Gastroesophageal sphincter (tissue), 4 donors: ENCODE results near the gene CORO2B. TPM values are rescaled to one million over a fixed set of nuclear protein-coding genes. Genes with fewer than 3 reads are reported as not detected.
A peak's percentile ranks its signal among the peaks of the same experiment; 100 is the strongest.

Experiments
- ATAC-seq: fragments of 150-250 bp; one replicate; pipeline ENCODE4 v1.9.1; 2016; ENCODE audit warnings: mild to moderate bottlenecking, moderate library complexity
- H3K27ac ChIP-seq, 4 donors: fragments of 200-600 bp; sonication (generic) in 3 of 4; 1 replicate in 3 of 4; 2 replicates in 1 of 4; pipeline ENCODE4 v1.5.1; 2016 to 2019
- H3K27me3 ChIP-seq: fragments of 200-600 bp; sonication (generic); one replicate; pipeline ENCODE4 v1.5.1; 2019
- H3K36me3 ChIP-seq, 2 donors: fragments of 200-600 bp; sonication (generic); one replicate each; pipeline ENCODE4 v1.5.1; 2019; ENCODE audit warnings: control low read depth in 1 of 2
- H3K4me1 ChIP-seq, 3 donors: fragments of 200-600 bp; sonication (generic); 1 replicate in 2 of 3; 2 replicates in 1 of 3; pipeline ENCODE4 v1.5.1; 2016 to 2019; ENCODE audit warnings: control low read depth in 2 of 3
- H3K4me3 ChIP-seq, 2 donors: fragments of 200-600 bp; sonication (generic); one replicate each; pipeline ENCODE4 v1.5.1; 2019; ENCODE audit warnings: mild to moderate bottlenecking in 1 of 2, moderate library complexity in 1 of 2
- H3K9me3 ChIP-seq, 3 donors: fragments of 200-600 bp; sonication (generic); one replicate each; pipeline ENCODE4 v1.5.1; 2017 to 2019; ENCODE audit warnings: control low read depth in 2 of 3
- EP300 ChIP-seq: sonication (generic); formaldehyde crosslinking; IDR thresholded peaks from one replicate; pipeline ENCODE4 v1.6.1; 2017; ENCODE audit warnings: antibody characterized with exemption, mild to moderate bottlenecking
- POLR2A ChIP-seq, 2 donors: fragments of 450-650 bp; IDR thresholded peaks; one replicate each; pipeline ENCODE4 v1.6.1; 2017; ENCODE audit warnings: antibody characterized with exemption in 2 of 2, mild to moderate bottlenecking in 2 of 2, moderate library complexity in 1 of 2
- POLR2AphosphoS5 ChIP-seq: sonication (generic); formaldehyde crosslinking; IDR thresholded peaks from one replicate; pipeline ENCODE4 v1.6.1; 2017; ENCODE audit warnings: antibody characterized with exemption
- WGBS, 2 donors: methylation state at CpG; one replicate each; pipeline ENCODE4 v1.1.5; 2018; ENCODE audit warnings: low coverage in 1 of 2; 5-methylcytosine and 5-hydroxymethylcytosine counted together
- total RNA-seq, 4 donors: library from RNA; depleted of rRNA; stranded (reverse); fragments of >200 nt; gene quantifications; one replicate each; pipeline ENCODE4 v1.1.0, GENCODE V29; 2016
- TF ChIP-seq, protein P1 (sequence below), 4 experiments: fragments of 200-600 bp in 2 of 4; fragments of 450-650 bp in 2 of 4; sonication (generic) in 1 of 4; IDR thresholded peaks; one replicate each; pipeline ENCODE4 v1.5.1; 2017 to 2019; ENCODE audit warnings: antibody characterized with exemption in 4 of 4, mild to moderate bottlenecking in 2 of 4, moderate library complexity in 2 of 4

The CORO2B gene
- total RNA-seq, 4 donors from 2014 or later: 3.2 to 9.1 (median 6.6) TPM

GRCh38 chr15:68620721-68621527 is 42.1 kb downstream of the CORO2B start:
- Histone ChIP-seq H3K9me3 (no peaks in the 10 kb centered on the region), H3K27ac (peak overlapping the region in 3 of 4 donors; percentile 69 to 73 (median 73)), H3K36me3 (no peaks in the 10 kb centered on the region), H3K27me3 (peaks cover 4% of the 10 kb centered on the region), H3K4me1 (peaks cover 0 to 72% (median 12%) of the 10 kb centered on the region in 3 donors), H3K4me3 (no peak overlapping the region)
- TF ChIP-seq, protein P1, sequence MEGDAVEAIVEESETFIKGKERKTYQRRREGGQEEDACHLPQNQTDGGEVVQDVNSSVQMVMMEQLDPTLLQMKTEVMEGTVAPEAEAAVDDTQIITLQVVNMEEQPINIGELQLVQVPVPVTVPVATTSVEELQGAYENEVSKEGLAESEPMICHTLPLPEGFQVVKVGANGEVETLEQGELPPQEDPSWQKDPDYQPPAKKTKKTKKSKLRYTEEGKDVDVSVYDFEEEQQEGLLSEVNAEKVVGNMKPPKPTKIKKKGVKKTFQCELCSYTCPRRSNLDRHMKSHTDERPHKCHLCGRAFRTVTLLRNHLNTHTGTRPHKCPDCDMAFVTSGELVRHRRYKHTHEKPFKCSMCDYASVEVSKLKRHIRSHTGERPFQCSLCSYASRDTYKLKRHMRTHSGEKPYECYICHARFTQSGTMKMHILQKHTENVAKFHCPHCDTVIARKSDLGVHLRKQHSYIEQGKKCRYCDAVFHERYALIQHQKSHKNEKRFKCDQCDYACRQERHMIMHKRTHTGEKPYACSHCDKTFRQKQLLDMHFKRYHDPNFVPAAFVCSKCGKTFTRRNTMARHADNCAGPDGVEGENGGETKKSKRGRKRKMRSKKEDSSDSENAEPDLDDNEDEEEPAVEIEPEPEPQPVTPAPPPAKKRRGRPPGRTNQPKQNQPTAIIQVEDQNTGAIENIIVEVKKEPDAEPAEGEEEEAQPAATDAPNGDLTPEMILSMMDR (IDR thresholded peaks at IDR 0.05): no peak
- TF ChIP-seq POLR2AphosphoS5 (peak; percentile 77), EP300 (no peak), POLR2A (IDR thresholded peaks at IDR 0.05) (peak; percentile 27 to 34)
- ATAC-seq: peak; percentile 88
- WGBS, 2 donors: 33 to 80% methylated on average over 5 to 9 of the region's 19 CpGs

- H3K27me3 ChIP-seq: peaks cover 8% of the 10 kb centered on the region
- ATAC-seq: no peak
- TF ChIP-seq POLR2AphosphoS5 (no peak), POLR2A (IDR thresholded peaks at IDR 0.05) (no peak), EP300 (no peak)
- TF ChIP-seq, protein P1 (IDR thresholded peaks at IDR 0.05): no peak
- peaks cover 0 to 72% (median 12%) of the 10 kb centered on the region in 3 donors for H3K4me1 ChIP-seq
- H3K36me3 ChIP-seq: no peaks in the 10 kb centered on the region
- H3K9me3 ChIP-seq: no peaks in the 10 kb centered on the region
- H3K27ac ChIP-seq: peak overlapping the region in 3 of 4 donors; percentile 69 to 73 (median 73)
- WGBS, 2 donors: 78% methylated on average over 1 of the region's 1 CpG; no CpG with 5 or more reads in 1 of the 2 donors
- no peak overlapping the region for H3K4me3 ChIP-seq
These were observed 42.7 kb downstream of the CORO2B start for GRCh38 chr15:68621535-68621934.

DNA sequence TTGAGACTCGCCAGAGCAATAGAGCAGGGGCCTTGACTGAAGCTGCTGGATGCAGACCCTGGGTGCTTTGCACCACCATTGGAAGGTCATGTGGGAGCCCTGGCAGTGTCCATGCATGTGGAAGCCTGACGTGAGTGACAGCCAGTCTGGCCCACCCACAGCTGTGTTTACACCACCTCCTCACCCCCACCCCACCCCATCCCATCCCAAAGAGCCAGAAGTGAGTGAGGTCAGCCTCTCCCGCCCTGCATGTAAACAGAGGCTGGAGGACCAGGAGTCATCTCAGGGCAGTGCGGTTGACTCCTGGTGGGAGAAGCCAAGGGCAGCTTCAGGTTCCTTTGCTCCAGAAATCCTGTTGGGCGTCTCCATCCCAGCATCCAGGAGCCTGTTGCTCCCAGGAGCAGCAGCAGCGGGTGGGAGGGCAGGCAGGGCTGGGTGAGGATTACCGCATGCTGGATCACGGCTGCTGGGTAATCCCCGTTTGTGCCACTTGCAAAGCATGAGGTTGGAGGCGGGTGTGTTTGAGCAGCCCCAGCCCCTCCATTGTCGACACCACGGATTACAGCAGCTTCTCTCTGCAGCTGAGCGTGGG is 44.6 kb downstream of the CORO2B start:
- H3K27ac ChIP-seq: peak overlapping the region in 3 of 4 donors; percentile 11 to 51 (median 45)
- 67% methylated on average over 1 of the region's 13 CpGs; no CpG with 5 or more reads in 1 of the 2 donors for WGBS, 2 donors
- no peaks in the 10 kb centered on the region for H3K9me3 ChIP-seq
- peak; percentile 50 for ATAC-seq
- peaks cover 26% of the 10 kb centered on the region for H3K27me3 ChIP-seq
- H3K4me3 ChIP-seq: no peak overlapping the region
- peaks cover 0 to 58% (median 12%) of the 10 kb centered on the region in 3 donors for H3K4me1 ChIP-seq
- no peaks in the 10 kb centered on the region for H3K36me3 ChIP-seq
- TF ChIP-seq EP300: no peak
- no peak for TF ChIP-seq POLR2A (IDR thresholded peaks at IDR 0.05)
- TF ChIP-seq, protein P1 (IDR thresholded peaks at IDR 0.05): no peak
- no peak for TF ChIP-seq POLR2AphosphoS5

- H3K36me3 ChIP-seq: no peaks in the 10 kb centered on the region
- peaks cover 26% of the 10 kb centered on the region for H3K27me3 ChIP-seq
- 72 to 100% methylated on average over 1 to 4 of the region's 4 CpGs for WGBS, 2 donors
- H3K4me1 ChIP-seq: peaks cover 0 to 35% (median 8%) of the 10 kb centered on the region in 3 donors
- H3K9me3 ChIP-seq: no peaks in the 10 kb centered on the region
- ATAC-seq: no peak
- H3K27ac ChIP-seq: no peak overlapping the region
- no peak overlapping the region for H3K4me3 ChIP-seq
- TF ChIP-seq EP300 (no peak), POLR2A (IDR thresholded peaks at IDR 0.05) (no peak), POLR2AphosphoS5 (no peak)
- TF ChIP-seq, protein P1 (IDR thresholded peaks at IDR 0.05): no peak
These were observed 47.1 kb downstream of the CORO2B start for GRCh38 chr15:68625853-68626252.
